H9 (cell line): ENCODE data around the gene ANKRD12. TPM values are rescaled to one million over a fixed set of nuclear protein-coding genes. Genes with fewer than 3 reads are reported as not detected.
A peak's percentile ranks its signal among the peaks of the same experiment; 100 is the strongest.

ENCODE experiments used
- DNase-seq: peaks from one replicate; pipeline ENCODE4 v3.0.0-alpha.2; 2017
- H2AFZ ChIP-seq: one replicate; pipeline ENCODE4 v1.6.1; 2013; ENCODE audit warnings: mild to moderate bottlenecking, low read length, control low read depth, moderate library complexity
- H2AK5ac ChIP-seq: 2 replicates; pipeline ENCODE4 v1.6.1; 2013; ENCODE audit warnings: low read length, control low read depth, mixed read lengths; ENCODE audit not compliant: insufficient read length
- H2BK120ac ChIP-seq: one replicate; pipeline ENCODE4 v1.6.1; 2013; ENCODE audit warnings: low read depth, mild to moderate bottlenecking, low read length, control low read depth, inconsistent platforms; ENCODE audit not compliant: poor library complexity, severe bottlenecking
- H2BK12ac ChIP-seq: 2 replicates; pipeline ENCODE4 v1.6.1; 2013; ENCODE audit warnings: low read length, control low read depth, mixed read lengths, low read depth; ENCODE audit not compliant: insufficient read length
- H2BK15ac ChIP-seq: 2 replicates; pipeline ENCODE4 v1.6.1; 2013; ENCODE audit warnings: low read depth, low read length, control low read depth
- H2BK20ac ChIP-seq: one replicate; pipeline ENCODE4 v1.6.1; 2013; ENCODE audit warnings: low read depth, mild to moderate bottlenecking, low read length, control low read depth, inconsistent platforms; ENCODE audit not compliant: poor library complexity, severe bottlenecking
- H2BK5ac ChIP-seq: 2 replicates; pipeline ENCODE4 v1.6.1; 2013; ENCODE audit warnings: low read length, control low read depth, mixed read lengths; ENCODE audit not compliant: insufficient read length
- H3K14ac ChIP-seq: 2 replicates; pipeline ENCODE4 v1.6.1; 2013; ENCODE audit warnings: low read length, control low read depth; ENCODE audit not compliant: insufficient read depth
- H3K18ac ChIP-seq: 2 replicates; pipeline ENCODE4 v1.6.1; 2013; ENCODE audit warnings: low read depth, mild to moderate bottlenecking, mixed read lengths, low read length, control low read depth; ENCODE audit not compliant: insufficient read length
- H3K23ac ChIP-seq: 2 replicates; pipeline ENCODE4 v1.6.1; 2013; ENCODE audit warnings: low read length, control low read depth, mixed read lengths, low read depth; ENCODE audit not compliant: insufficient read length
- H3K23me2 ChIP-seq: 2 replicates; pipeline ENCODE4 v1.6.1; 2013; ENCODE audit warnings: low read depth, mild to moderate bottlenecking, mixed read lengths, low read length, control low read depth; ENCODE audit not compliant: insufficient read length, poor library complexity, severe bottlenecking
- H3K27ac ChIP-seq: 2 replicates; pipeline ENCODE4 v1.5.1; 2013; ENCODE audit warnings: low read length, control low read depth, mixed read lengths, low read depth; ENCODE audit not compliant: insufficient read length
- H3K27me3 ChIP-seq: 2 replicates; pipeline ENCODE4 v1.6.1; 2013; ENCODE audit warnings: low read length, control low read depth, inconsistent platforms; ENCODE audit not compliant: insufficient read depth
- H3K4ac ChIP-seq: 2 replicates; pipeline ENCODE4 v1.6.1; 2013; ENCODE audit warnings: low read depth, mild to moderate bottlenecking, control low read depth, inconsistent platforms, low read length, moderate library complexity
- H3K4me1 ChIP-seq: 2 replicates; pipeline ENCODE4 v1.6.1; 2013; ENCODE audit warnings: low read length, control low read depth, inconsistent platforms; ENCODE audit not compliant: insufficient read depth
- H3K4me2 ChIP-seq: 2 replicates; pipeline ENCODE4 v1.6.1; 2013; ENCODE audit warnings: low read length, control low read depth, mixed read lengths; ENCODE audit not compliant: insufficient read length, insufficient read depth
- H3K56ac ChIP-seq: 2 replicates; pipeline ENCODE4 v1.6.1; 2013; ENCODE audit warnings: low read depth, mild to moderate bottlenecking, mixed read lengths, low read length, control low read depth; ENCODE audit not compliant: insufficient read length
- H3K79me1 ChIP-seq: 2 replicates; pipeline ENCODE4 v1.6.1; 2013; ENCODE audit warnings: low read depth, mild to moderate bottlenecking, moderate library complexity, low read length, control low read depth, inconsistent platforms; ENCODE audit not compliant: insufficient read depth, poor library complexity, severe bottlenecking
- H3K79me2 ChIP-seq: 2 replicates; pipeline ENCODE4 v1.6.1; 2013; ENCODE audit warnings: low read length, control low read depth, inconsistent platforms; ENCODE audit not compliant: insufficient read depth
- H3K9ac ChIP-seq: 2 replicates; pipeline ENCODE4 v1.6.1; 2013; ENCODE audit warnings: low read length, control low read depth, mixed read lengths; ENCODE audit not compliant: insufficient read length; ENCODE audit errors: extremely low read depth
- H3K9me3 ChIP-seq: one replicate; pipeline ENCODE4 v1.6.1; 2013; ENCODE audit warnings: low read depth, low read length, inconsistent platforms; ENCODE audit not compliant: control insufficient read depth
- H3T11ph ChIP-seq: one replicate; pipeline ENCODE4 v1.6.1; 2013; ENCODE audit warnings: mild to moderate bottlenecking, low read length, control low read depth, inconsistent platforms
- H4K20me1 ChIP-seq: one replicate; pipeline ENCODE4 v1.6.1; 2013; ENCODE audit not compliant: control insufficient read depth, insufficient read length, insufficient read depth
- H4K5ac ChIP-seq: 2 replicates; pipeline ENCODE4 v1.6.1; 2013; ENCODE audit warnings: low read depth, mild to moderate bottlenecking, mixed read lengths, low read length, control low read depth; ENCODE audit not compliant: insufficient read length
- H4K8ac ChIP-seq: replicated peaks from 2 replicates; pipeline ENCODE4 v1.6.1; 2013; ENCODE audit warnings: low read length, control low read depth, mixed read lengths, low read depth; ENCODE audit not compliant: insufficient read length
- H4K91ac ChIP-seq: 2 replicates; pipeline ENCODE4 v1.6.1; 2013; ENCODE audit warnings: low read depth, mild to moderate bottlenecking, moderate library complexity, mixed read lengths, low read length, control low read depth; ENCODE audit not compliant: insufficient read length
- H3K27ac Mint-ChIP-seq, 3 experiments: 2 replicates in 2 of 3; 3 replicates in 1 of 3; pipeline ENCODE4 v1.8.0; 2020 to 2021; ENCODE audit warnings: mixed read lengths in 3 of 3, mild to moderate bottlenecking in 1 of 3, moderate library complexity in 1 of 3
- H3K27me3 Mint-ChIP-seq: 2 replicates; pipeline ENCODE4 v1.8.0; 2021; ENCODE audit warnings: low read depth, mild to moderate bottlenecking, moderate library complexity, mixed read lengths
- H3K36me3 Mint-ChIP-seq, 3 experiments: 2 replicates in 2 of 3; 3 replicates in 1 of 3; pipeline ENCODE4 v1.8.0; 2020 to 2021; ENCODE audit warnings: low read depth in 3 of 3, mixed read lengths in 3 of 3; ENCODE audit not compliant: insufficient read depth in 1 of 3
- H3K4me1 Mint-ChIP-seq, 2 experiments: 2 replicates each; pipeline ENCODE4 v1.8.0; 2020; ENCODE audit warnings: mixed read lengths in 2 of 2
- H3K4me3 Mint-ChIP-seq, 2 experiments: 2 replicates in 1 of 2; 3 replicates in 1 of 2; pipeline ENCODE4 v1.8.0; 2020 to 2021; ENCODE audit warnings: mild to moderate bottlenecking in 2 of 2, mixed read lengths in 2 of 2, moderate library complexity in 1 of 2
- H3K9me3 Mint-ChIP-seq, 2 experiments: 2 replicates in 1 of 2; 3 replicates in 1 of 2; pipeline ENCODE4 v1.8.0; 2020; ENCODE audit warnings: mild to moderate bottlenecking in 2 of 2, mixed read lengths in 2 of 2, moderate library complexity in 1 of 2
- CTCF ChIP-seq: fragments of 200-600 bp; sonication (generic); conservative IDR thresholded peaks from 3 replicates; pipeline ENCODE4 v1.8.0; 2021; ENCODE audit warnings: antibody characterized with exemption, mild to moderate bottlenecking
- WGBS: extraction: QIAGEN DNeasy Blood & Tissue Kit; methylation state at CpG from one replicate; pipeline ENCODE4 v1.1.7; 2013; ENCODE audit warnings: missing lambda C conversion rate, low lambda C conversion rate, mixed read lengths; ENCODE audit not compliant: insufficient read length; ENCODE audit errors: extremely low coverage; 5-methylcytosine and 5-hydroxymethylcytosine counted together
- total RNA-seq: library from RNA; stranded (reverse); gene quantifications from 2 replicates; pipeline ENCODE4 v1.2.1, GENCODE V29; 2021

Gene ANKRD12
- total RNA-seq, 1 experiment from 2014 or later, result 38.9 TPM

- Histone ChIP-seq H3K4me1 (no peaks in the 10 kb centered on the region), H3K23ac (no peak overlapping the region), H2BK5ac (no peak overlapping the region), H3K9ac (peak overlapping the region; percentile 81), H2AFZ (no peak overlapping the region), H3K56ac (no peak overlapping the region), H2BK20ac (no peak overlapping the region), H3K79me1 (peaks cover 6% of the 10 kb centered on the region), H2BK12ac (no peak overlapping the region), H3K4ac (no peak overlapping the region), H4K91ac (no peak overlapping the region), H3K14ac (no peak overlapping the region), H2BK15ac (no peak overlapping the region), H3K79me2 (0 out of 2 replicates have a peak, but pooled peaks cover 7% of the 10 kb centered on the region), H4K20me1 (peaks cover 3% of the 10 kb centered on the region), H4K5ac (no peak overlapping the region), H2AK5ac (no peak overlapping the region), H2BK120ac (no peak overlapping the region), H3K23me2 (peaks cover 9% of the 10 kb centered on the region), H4K8ac (no peak overlapping the region), H3T11ph (no peak overlapping the region), H3K9me3 (no peaks in the 10 kb centered on the region), H3K18ac (no peak overlapping the region), H3K4me2 (peak overlapping the region; percentile 93), H3K27ac (no peak overlapping the region), H3K27me3 (no peaks in the 10 kb centered on the region)
- Mint-ChIP-seq H3K36me3 (peaks cover 11 to 39% (median 37%) of the 10 kb centered on the region in 3 experiments), H3K4me1 (peaks cover 30 to 33% of the 10 kb centered on the region in 2 experiments), H3K27me3 (no peaks in the 10 kb centered on the region), H3K9me3 (no peaks in the 10 kb centered on the region), H3K4me3 (peak overlapping the region; percentile 94 to 96), H3K27ac (peak overlapping the region; percentile 53 to 96 (median 89); a peak in 5 of 7 replicates)
- no CpG with 5 or more reads among the region's 12 CpGs for WGBS
- no peak for DNase-seq
- no peak for TF ChIP-seq CTCF
Measured at GRCh38 chr18:9135081-9135911, 1.3 kb upstream of the ANKRD12 start.
